H54 (cell line): ENCODE results near the gene MON2.
A peak's percentile ranks its signal among the peaks of the same experiment; 100 is the strongest.
"Not testable (repeated sequence)": the region's sequence is repeated elsewhere in the genome, so short reads cannot be mapped to it uniquely, and the experiment has no call there.

ENCODE experiments used
- DNase-seq: peaks from one replicate; pipeline ENCODE4 v3.0.0; 2011; ENCODE audit warnings: low spot score, mixed read lengths; ENCODE audit not compliant: insufficient read length
- FAIRE-seq: peaks from 3 replicates; lab custom pipeline; 2011; peaks lifted over from hg19 to GRCh38; lab: Jason Lieb, UNC
- POLR2A ChIP-seq: IDR thresholded peaks from 2 replicates; pipeline ENCODE4 v1.6.1; 2011; ENCODE audit warnings: low read depth, mild to moderate bottlenecking, low read length

Gene MON2

DNA sequence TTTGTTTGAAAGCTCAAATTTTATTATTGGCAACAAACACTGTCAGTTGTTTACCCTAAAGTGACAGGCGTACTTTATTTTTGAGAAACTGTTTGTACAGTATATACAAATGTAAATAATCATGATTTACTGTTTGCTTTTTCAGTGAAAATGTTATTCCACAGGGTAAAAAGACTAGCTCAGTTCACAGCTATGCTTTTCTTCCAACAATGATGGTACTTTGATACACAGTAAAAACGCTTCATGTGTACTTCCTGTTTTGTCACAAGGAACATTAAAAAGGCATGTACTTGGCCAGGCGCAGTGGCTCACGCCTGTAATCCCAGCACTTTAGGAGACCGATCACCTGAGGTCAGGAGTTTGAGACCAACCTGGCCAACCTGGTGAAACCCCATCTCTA, 53.7 kb downstream of the MON2 start:
- no peak for TF ChIP-seq POLR2A
- FAIRE-seq, result no peak
- no peak for DNase-seq

DNA sequence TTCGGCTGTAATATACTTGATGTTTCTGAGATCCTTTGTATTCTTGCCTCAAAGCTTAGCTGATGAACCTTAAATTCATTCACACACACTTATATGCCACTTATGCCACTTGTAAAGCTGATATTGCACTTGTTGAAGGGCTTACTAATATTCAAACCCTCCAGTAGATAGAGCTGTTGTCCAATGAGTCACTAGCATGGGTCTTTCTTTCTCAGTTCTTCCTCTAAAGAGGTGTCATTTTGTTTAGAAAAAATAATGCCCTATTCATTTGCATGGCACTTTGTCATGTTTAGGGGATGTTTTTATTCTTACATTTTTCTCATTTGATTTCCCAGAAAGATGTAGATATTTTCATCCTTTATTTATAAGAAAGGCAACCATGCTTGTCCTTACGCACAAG, 56.4 kb downstream of the MON2 start:
- FAIRE-seq, result peak; percentile 30
- no peak for TF ChIP-seq POLR2A
- DNase-seq, result no peak

GRCh38 chr12:62523619-62524018, 57.0 kb downstream of the MON2 start:
- FAIRE-seq, result no peak
- TF ChIP-seq POLR2A, result no peak
- no peak for DNase-seq

- TF ChIP-seq POLR2A, result no peak
- FAIRE-seq (no peak), DNase-seq (no peak)
These were observed 58.6 kb downstream of the MON2 start for GRCh38 chr12:62525271-62525670.

DNA sequence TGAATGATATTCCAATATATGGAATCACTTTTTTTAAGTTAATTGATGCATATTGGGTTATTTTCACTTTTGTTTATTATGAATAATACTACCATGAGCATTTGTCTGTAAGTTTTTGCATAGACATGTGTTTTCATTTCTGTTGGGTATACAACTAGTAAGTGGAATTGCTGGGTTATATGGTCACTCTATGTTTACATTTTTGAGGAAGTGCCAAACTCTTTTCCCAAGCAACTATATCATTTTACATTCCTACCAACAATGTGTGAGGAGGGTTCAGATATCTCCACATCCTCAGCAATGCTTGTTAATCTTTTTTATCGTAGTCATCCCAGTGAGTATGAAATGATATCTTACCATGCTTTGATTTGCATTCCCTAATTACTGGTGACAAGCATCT, 64.0 kb downstream of the MON2 start:
- DNase-seq (no peak), FAIRE-seq (no peak)
- no peak for TF ChIP-seq POLR2A

DNA sequence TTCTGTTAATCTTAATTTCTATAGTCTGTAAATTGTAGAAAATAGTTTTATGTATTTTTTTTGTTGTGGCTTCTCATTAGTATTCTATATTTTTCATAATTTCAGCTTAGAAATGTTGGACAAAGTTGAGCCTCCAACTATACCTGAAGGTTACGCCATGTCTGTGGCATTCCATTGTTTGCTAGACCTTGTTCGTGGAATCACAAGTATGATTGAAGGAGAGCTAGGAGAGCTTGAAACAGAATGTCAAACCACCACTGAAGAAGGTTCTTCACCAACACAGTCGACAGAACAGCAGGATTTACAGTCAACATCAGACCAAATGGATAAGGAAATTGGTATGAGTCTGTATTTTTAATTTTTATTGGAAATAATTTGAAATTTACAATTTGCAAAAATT, 65.7 kb downstream of the MON2 start:
- FAIRE-seq (no peak), DNase-seq (no peak)
- TF ChIP-seq POLR2A, result no peak

GRCh38 chr12:62533087-62533754, 66.6 kb downstream of the MON2 start:
- FAIRE-seq, result no peak
- no peak for DNase-seq
- no peak for TF ChIP-seq POLR2A

DNA sequence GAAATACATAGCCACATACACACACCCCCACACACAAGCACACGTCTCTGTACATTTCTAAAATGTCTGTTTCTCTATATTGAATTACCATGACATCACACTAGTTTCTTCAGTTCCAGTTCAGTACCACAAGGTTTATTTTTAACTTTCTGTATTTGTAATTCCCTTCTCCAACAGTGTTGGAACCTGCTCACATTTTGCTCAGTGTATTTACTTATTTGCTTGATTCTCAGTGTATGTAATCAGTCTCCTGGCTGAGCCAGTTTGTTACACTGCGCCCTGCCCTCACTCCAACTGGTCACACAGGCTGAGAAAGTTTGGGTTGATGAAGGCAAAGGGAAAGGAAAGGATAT, 67.1 kb downstream of the MON2 start:
- TF ChIP-seq POLR2A, result no peak
- FAIRE-seq, result no peak
- no peak for DNase-seq

- no peak for FAIRE-seq
These were observed 69.9 kb downstream of the MON2 start for GRCh38 chr12:62536546-62536945.

GRCh38 chr12:62537551-62537950, 70.9 kb downstream of the MON2 start:
- FAIRE-seq (no peak), DNase-seq (no peak)

More at GRCh38 chr12:62536546-62536945, 69.9 kb downstream of the MON2 start:
- TF ChIP-seq POLR2A, result no peak
- DNase-seq, result no peak

DNA sequence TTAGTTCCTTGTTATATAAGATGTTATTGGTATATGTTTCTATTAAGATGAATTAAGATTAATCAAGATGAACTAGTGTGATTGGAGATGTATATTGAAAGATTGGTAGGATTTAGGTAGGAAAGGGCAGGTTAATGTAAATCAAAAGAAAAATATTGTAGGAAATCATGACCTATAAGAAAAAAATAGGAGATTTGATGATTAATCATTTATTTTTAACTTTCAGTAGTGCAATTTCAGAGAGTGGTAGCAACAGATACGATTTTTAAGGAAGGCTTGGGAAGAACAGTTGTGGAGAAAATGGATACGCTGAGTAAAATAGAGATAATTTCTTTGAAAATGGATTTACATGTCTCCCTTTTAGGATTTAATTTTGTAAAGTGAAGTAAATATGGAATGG, 73.7 kb downstream of the MON2 start:
- DNase-seq (no peak), FAIRE-seq (no peak)
- no peak for TF ChIP-seq POLR2A

More at GRCh38 chr12:62537551-62537950, 70.9 kb downstream of the MON2 start:
- no peak for TF ChIP-seq POLR2A

DNA sequence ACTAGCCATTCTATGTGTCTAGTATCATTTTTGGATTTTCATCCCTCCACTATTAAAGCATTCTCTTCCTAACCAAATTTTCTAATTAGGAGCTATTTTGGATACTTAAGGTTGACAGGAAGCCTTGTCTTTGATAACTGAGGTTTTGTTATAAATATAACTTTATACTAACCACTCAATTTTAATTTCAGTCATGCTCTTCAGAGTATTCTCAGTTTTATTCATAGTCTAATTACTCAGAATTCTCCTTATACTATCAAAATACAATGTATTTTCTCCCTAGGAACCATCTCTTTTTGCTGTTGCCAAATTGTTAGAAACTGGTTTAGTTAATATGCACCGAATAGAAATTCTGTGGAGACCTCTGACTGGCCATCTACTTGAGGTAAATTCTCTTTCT, 76.2 kb downstream of the MON2 start:
- DNase-seq, result no peak
- no peak for FAIRE-seq

GRCh38 chr12:62543324-62543723, 76.7 kb downstream of the MON2 start:
- DNase-seq (no peak), FAIRE-seq (peak; percentile 38)
- no peak for TF ChIP-seq POLR2A

More for the DNA sequence above, 76.2 kb downstream of the MON2 start:
- TF ChIP-seq POLR2A, result no peak

DNA sequence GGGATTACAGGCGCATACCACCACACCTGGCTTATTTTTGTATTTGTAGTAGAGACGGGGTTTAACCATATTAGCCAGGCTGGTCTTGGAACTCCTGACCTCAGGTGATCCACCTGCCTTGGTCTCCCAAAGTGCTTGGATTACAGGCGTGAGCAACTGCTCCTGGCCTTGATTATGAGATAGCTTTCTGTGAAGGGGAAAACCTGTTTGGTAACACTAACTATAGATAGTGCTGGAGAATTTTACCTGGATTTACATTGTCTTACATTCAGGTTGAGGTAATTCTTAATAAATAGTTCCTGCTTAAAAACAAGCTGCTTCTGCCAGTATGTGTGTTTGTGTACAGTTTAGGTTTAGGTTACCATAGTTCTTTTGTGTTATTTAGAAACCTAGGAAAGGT, 77.1 kb downstream of the MON2 start:
- no peak for TF ChIP-seq POLR2A
- DNase-seq (no peak), FAIRE-seq (no peak)

GRCh38 chr12:62552906-62553556, 86.4 kb downstream of the MON2 start:
- FAIRE-seq (no peak), DNase-seq (no peak)
- TF ChIP-seq POLR2A, result no peak

DNA sequence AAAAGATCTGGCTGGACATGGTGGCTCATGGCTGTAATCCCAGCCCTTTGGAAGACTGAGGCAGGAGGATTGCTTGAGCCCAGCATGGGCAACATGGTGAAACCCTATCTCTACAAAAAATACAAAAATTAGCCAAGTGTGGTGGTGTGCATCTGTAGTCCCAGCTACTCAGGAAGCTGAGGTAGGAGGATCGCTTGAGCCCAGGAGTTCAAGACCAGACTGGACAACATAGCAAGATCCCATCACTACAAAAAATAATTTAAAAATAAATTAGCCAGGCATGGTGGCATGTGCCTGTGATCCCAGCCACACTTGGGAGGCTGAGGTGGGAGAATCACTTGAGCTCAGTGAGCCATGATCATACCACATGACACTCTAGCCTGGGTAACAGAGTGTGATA, 92.7 kb downstream of the MON2 start:
- not testable (repeated sequence) for DNase-seq, FAIRE-seq
